HL-60 (cell line): ENCODE measurements around the gene LRMDA.

Experiments used
- DNase-seq, 2 experiments: peaks; one replicate each; pipeline ENCODE4 v3.0.0-alpha.2; 2010 to 2020; ENCODE audit warnings: low read depth in 1 of 2, low spot score in 1 of 2
- H3K27ac ChIP-seq: fragments of 250-450 bp; sonication (Bioruptor Pico); replicated peaks from 2 replicates; pipeline ENCODE4 v1.5.1; 2020; ENCODE audit warnings: mild to moderate bottlenecking, moderate library complexity
- H3K27me3 ChIP-seq: fragments of 250-450 bp; sonication (Bioruptor Pico); 2 replicates; pipeline ENCODE4 v1.5.1; 2021; ENCODE audit warnings: mild to moderate bottlenecking, moderate library complexity; ENCODE audit not compliant: insufficient read depth, poor library complexity, severe bottlenecking
- H3K4me3 ChIP-seq: replicated peaks from 2 replicates; pipeline ENCODE4 v1.5.1; 2011; ENCODE audit warnings: mild to moderate bottlenecking, control low read depth, low read length; ENCODE audit not compliant: insufficient read depth
- CTCF ChIP-seq: IDR thresholded peaks from one replicate; pipeline ENCODE4 v1.5.1; 2011; ENCODE audit warnings: low read length, control low read depth, inconsistent platforms; ENCODE audit not compliant: insufficient read depth
- GABPA ChIP-seq: IDR thresholded peaks from 2 replicates; pipeline ENCODE4 v1.6.1; 2012; ENCODE audit warnings: low read depth
- POLR2AphosphoS5 ChIP-seq: IDR thresholded peaks from 2 replicates; pipeline ENCODE4 v1.6.1; 2012; ENCODE audit warnings: low read depth
- REST ChIP-seq: IDR thresholded peaks from 2 replicates; pipeline ENCODE4 v1.6.1; 2012; ENCODE audit warnings: low read depth; ENCODE audit not compliant: insufficient replicate concordance
- SPI1 ChIP-seq: IDR thresholded peaks from 2 replicates; pipeline ENCODE4 v1.6.1; 2012; ENCODE audit warnings: low read depth, mild to moderate bottlenecking, borderline replicate concordance

The LRMDA gene

GRCh38 chr10:76012716-76013327 is 581.4 kb downstream of the LRMDA start:
- Histone ChIP-seq H3K27me3 (no peaks in the 10 kb centered on the region), H3K27ac (no peak overlapping the region), H3K4me3 (no peak overlapping the region)
- no peak for DNase-seq
- no peak for TF ChIP-seq SPI1
- TF ChIP-seq POLR2AphosphoS5, result no peak
- no peak for TF ChIP-seq GABPA
- TF ChIP-seq CTCF, result no peak
- no peak for TF ChIP-seq REST

GRCh38 chr10:76015245-76015644 is 583.8 kb downstream of the LRMDA start:
- no peak for TF ChIP-seq REST
- TF ChIP-seq CTCF, result no peak
- no peak for TF ChIP-seq SPI1
- no peak for TF ChIP-seq POLR2AphosphoS5
- no peak for TF ChIP-seq GABPA
- no peaks in the 10 kb centered on the region for H3K27me3 ChIP-seq
- no peak for DNase-seq
- H3K4me3 ChIP-seq, result no peak overlapping the region
- no peak overlapping the region for H3K27ac ChIP-seq

GRCh38 chr10:76017026-76017732 is 585.8 kb downstream of the LRMDA start:
- TF ChIP-seq POLR2AphosphoS5 (no peak), REST (peak; percentile 90), GABPA (no peak)
- no peak overlapping the region for H3K4me3 ChIP-seq
- DNase-seq, result no peak
- no peaks in the 10 kb centered on the region for H3K27me3 ChIP-seq
- no peak overlapping the region for H3K27ac ChIP-seq
